Measurements from ENCODE around the gene WDR91. TPM values are rescaled to one million over a fixed set of nuclear protein-coding genes. Genes with fewer than 3 reads are reported as not detected.

WDR91 gene
- total RNA-seq, 3 donors from 2014 or later = 6.4 to 15.4 (median 10.1) TPM

GRCh38 chr7:135190703-135191102 lies 20.6 kb downstream of the WDR91 start:
- Histone ChIP-seq H3K4me1 (ENCODE audit: low read depth) (no peaks in the 10 kb centered on the region), H3K9me3 (no peaks in the 10 kb centered on the region), H3K36me3 (ENCODE audit: low read depth) (peaks cover 3% of the 10 kb centered on the region), H3K4me3 (no peak overlapping the region)
- ATAC-seq (no peak), DNase-seq (no peak)
- intact Hi-C loops (cut with DNase I, micrococcal nuclease) = no loop called here
- TF ChIP-seq, protein P1, sequence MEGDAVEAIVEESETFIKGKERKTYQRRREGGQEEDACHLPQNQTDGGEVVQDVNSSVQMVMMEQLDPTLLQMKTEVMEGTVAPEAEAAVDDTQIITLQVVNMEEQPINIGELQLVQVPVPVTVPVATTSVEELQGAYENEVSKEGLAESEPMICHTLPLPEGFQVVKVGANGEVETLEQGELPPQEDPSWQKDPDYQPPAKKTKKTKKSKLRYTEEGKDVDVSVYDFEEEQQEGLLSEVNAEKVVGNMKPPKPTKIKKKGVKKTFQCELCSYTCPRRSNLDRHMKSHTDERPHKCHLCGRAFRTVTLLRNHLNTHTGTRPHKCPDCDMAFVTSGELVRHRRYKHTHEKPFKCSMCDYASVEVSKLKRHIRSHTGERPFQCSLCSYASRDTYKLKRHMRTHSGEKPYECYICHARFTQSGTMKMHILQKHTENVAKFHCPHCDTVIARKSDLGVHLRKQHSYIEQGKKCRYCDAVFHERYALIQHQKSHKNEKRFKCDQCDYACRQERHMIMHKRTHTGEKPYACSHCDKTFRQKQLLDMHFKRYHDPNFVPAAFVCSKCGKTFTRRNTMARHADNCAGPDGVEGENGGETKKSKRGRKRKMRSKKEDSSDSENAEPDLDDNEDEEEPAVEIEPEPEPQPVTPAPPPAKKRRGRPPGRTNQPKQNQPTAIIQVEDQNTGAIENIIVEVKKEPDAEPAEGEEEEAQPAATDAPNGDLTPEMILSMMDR (IDR thresholded peaks at IDR 0.05) = no peak

DNA sequence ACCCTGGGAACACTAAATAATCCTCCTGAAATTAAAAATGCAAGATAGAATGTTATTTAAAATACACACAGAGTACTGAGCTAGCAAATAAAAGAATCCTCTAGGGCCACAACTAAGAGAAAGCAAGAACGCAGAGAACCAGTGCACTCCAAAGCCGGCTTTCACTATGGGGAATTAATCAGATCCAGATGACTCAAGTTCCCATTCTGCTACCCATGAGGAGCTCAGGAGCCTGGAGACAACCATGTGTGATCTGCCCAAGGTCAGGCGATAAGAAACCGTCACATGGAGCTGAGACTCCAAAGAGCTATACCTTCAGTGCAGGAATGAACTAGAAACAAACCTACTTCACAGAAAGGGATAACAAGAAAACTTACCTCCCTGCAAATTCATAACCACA lies 21.4 kb downstream of the WDR91 start:
- TF ChIP-seq, protein P1 (IDR thresholded peaks at IDR 0.05) = no peak
- Histone ChIP-seq H3K4me1 (ENCODE audit: low read depth) (no peaks in the 10 kb centered on the region), H3K9me3 (no peaks in the 10 kb centered on the region), H3K4me3 (no peak overlapping the region), H3K36me3 (ENCODE audit: low read depth) (peaks cover 3% of the 10 kb centered on the region)
- ATAC-seq = no peak
- no peak for DNase-seq
- intact Hi-C loops (cut with DNase I, micrococcal nuclease) = no loop called here

DNA sequence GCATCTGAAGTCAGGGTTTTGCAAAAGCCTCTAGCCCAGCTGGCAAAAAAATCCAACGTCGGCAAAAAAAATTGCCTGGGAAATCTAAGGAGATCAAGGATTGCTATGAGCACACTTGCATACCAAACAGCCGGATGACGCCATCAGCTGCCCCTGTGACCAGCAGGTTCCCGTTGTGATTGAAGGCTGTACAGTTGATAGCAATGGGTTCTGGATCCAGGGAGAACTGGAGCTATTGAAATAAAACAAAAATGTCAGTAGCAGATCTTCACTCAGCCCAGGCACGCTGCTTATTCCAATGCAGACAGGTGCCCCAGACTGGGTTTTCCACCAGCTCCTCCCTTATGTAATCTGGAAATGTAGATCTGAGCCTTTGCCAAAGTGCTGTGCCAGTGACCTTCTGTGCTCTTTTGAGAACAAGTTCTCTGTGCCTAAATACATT lies 22.1 kb downstream of the WDR91 start:
- no peak overlapping the region for H3K4me3 ChIP-seq
- intact Hi-C loops (cut with DNase I, micrococcal nuclease) = no loop called here
- H3K9me3 ChIP-seq = no peaks in the 10 kb centered on the region
- TF ChIP-seq, protein P1 (IDR thresholded peaks at IDR 0.05) = no peak
- no peaks in the 10 kb centered on the region for H3K4me1 ChIP-seq (ENCODE audit: low read depth)
- no peak for ATAC-seq
- DNase-seq = no peak
- peaks cover 3% of the 10 kb centered on the region for H3K36me3 ChIP-seq (ENCODE audit: low read depth)

- no peaks in the 10 kb centered on the region for H3K4me1 ChIP-seq (ENCODE audit: low read depth)
- no peak for ATAC-seq
- DNase-seq = no peak
- no peak overlapping the region for H3K4me3 ChIP-seq
- peaks cover 3% of the 10 kb centered on the region for H3K36me3 ChIP-seq (ENCODE audit: low read depth)
- TF ChIP-seq, protein P1 (IDR thresholded peaks at IDR 0.05) = no peak
- H3K9me3 ChIP-seq = no peaks in the 10 kb centered on the region
- intact Hi-C loops (cut with DNase I, micrococcal nuclease) = no loop called here
Measured at GRCh38 chr7:135188298-135188984, 22.9 kb downstream of the WDR91 start.

GRCh38 chr7:135186841-135187253 lies 24.5 kb downstream of the WDR91 start:
- intact Hi-C loops (cut with DNase I, micrococcal nuclease) = no loop called here
- no peak for ATAC-seq

More at GRCh38 chr7:135186841-135187253, 24.5 kb downstream of the WDR91 start:
- H3K9me3 ChIP-seq = peaks cover 10% of the 10 kb centered on the region
- no peak overlapping the region for H3K4me3 ChIP-seq
- TF ChIP-seq, protein P1 (IDR thresholded peaks at IDR 0.05) = no peak
- H3K4me1 ChIP-seq (ENCODE audit: low read depth) = no peaks in the 10 kb centered on the region
- H3K36me3 ChIP-seq (ENCODE audit: low read depth) = peaks cover 3% of the 10 kb centered on the region
- DNase-seq = no peak
